ENCODE measurements around the gene KRTAP5-8.
"Not testable (repeated sequence)": the region's sequence is repeated elsewhere in the genome, so short reads cannot be mapped to it uniquely, and the experiment has no call there.

KRTAP5-8 gene

GRCh38 chr11:71537977-71538665 is at the start of gene KRTAP5-8:
KRTAP5-8 (plus strand) TSS chr11:71538025; CDS start chr11:71538056, 31 bp downstream.
- DNase-seq, result not testable (repeated sequence)

- DNase-seq, result no peak
Observed at GRCh38 chr11:71488681-71489270, 49.0 kb upstream of the KRTAP5-8 start.

- DNase-seq, result no peak
Observed at GRCh38 chr11:71489311-71490043, 48.3 kb upstream of the KRTAP5-8 start.

- no peak for DNase-seq
Observed at GRCh38 chr11:71490044-71490730, 47.6 kb upstream of the KRTAP5-8 start.

GRCh38 chr11:71490731-71491390 is 47.0 kb upstream of the KRTAP5-8 start:
- DNase-seq, result no peak

- no peak for DNase-seq
Observed at GRCh38 chr11:71491531-71491930, 46.3 kb upstream of the KRTAP5-8 start.

GRCh38 chr11:71491940-71492339 is 45.9 kb upstream of the KRTAP5-8 start:
- DNase-seq, result no peak

GRCh38 chr11:71495286-71496230 is 42.3 kb upstream of the KRTAP5-8 start:
- no peak for DNase-seq

GRCh38 chr11:71496421-71496820 is 41.4 kb upstream of the KRTAP5-8 start:
- no peak for DNase-seq

GRCh38 chr11:71498091-71498490 is 39.7 kb upstream of the KRTAP5-8 start:
- no peak for DNase-seq

GRCh38 chr11:71499125-71499524 is 38.7 kb upstream of the KRTAP5-8 start:
- DNase-seq, result no peak

- DNase-seq, result no peak
Observed at GRCh38 chr11:71499546-71499945, 38.3 kb upstream of the KRTAP5-8 start.

- no peak for DNase-seq
Observed at GRCh38 chr11:71500601-71501021, 37.2 kb upstream of the KRTAP5-8 start.

- DNase-seq, result no peak
Observed at GRCh38 chr11:71501071-71501985, 36.5 kb upstream of the KRTAP5-8 start.

- no peak for DNase-seq
Observed at GRCh38 chr11:71502026-71502425, 35.8 kb upstream of the KRTAP5-8 start.

- no peak for DNase-seq
Observed at GRCh38 chr11:71502871-71503435, 34.9 kb upstream of the KRTAP5-8 start.

GRCh38 chr11:71504531-71504930 is 33.3 kb upstream of the KRTAP5-8 start:
- DNase-seq, result no peak

GRCh38 chr11:71505001-71505400 is 32.8 kb upstream of the KRTAP5-8 start:
- no peak for DNase-seq

GRCh38 chr11:71505781-71506180 is 32.0 kb upstream of the KRTAP5-8 start:
- DNase-seq, result no peak

GRCh38 chr11:71507102-71507501 is 30.7 kb upstream of the KRTAP5-8 start:
- DNase-seq, result no peak

Measured in CD4-positive, alpha-beta T cell treated with Interleukin-10 for 1 hour (primary cell).